IMR-90 (cell line): ENCODE measurements around the gene TMEM62. TPM values are rescaled to one million over a fixed set of nuclear protein-coding genes. Genes with fewer than 3 reads are reported as not detected.

Source experiments
- ATAC-seq: fragments of 200-7000 bp; cut with Tn5 transposase; 2 replicates; pipeline ENCODE4 v1.9.1; 2020; ENCODE audit warnings: low read depth, mild to moderate bottlenecking, moderate library complexity
- BruUV-seq: library from RNA; stranded (reverse); fragments of 400-500 nt; replicated peaks from 2 replicates; lab custom pipeline; 2021; lab: Mats Ljungman, UMichigan
- CTCF ChIA-PET: fragments of 300-600 bp; formaldehyde crosslinking; extraction: SDS; loops from one replicate; lab custom pipeline; 2021; ENCODE audit warnings: antibody characterized with exemption; lab: Yijun Ruan, JAX
- POLR2A ChIA-PET: fragments of 300-600 bp; sonication (Branson Sonifier 250); formaldehyde crosslinking; loops from one replicate; lab custom pipeline; 2022; ENCODE audit warnings: antibody characterized with exemption; ENCODE audit not compliant: unreplicated experiment; lab: Charles Lee
- DNase-seq: peaks from one replicate; pipeline ENCODE4 v3.0.0; 2013
- H2AFZ ChIP-seq: replicated peaks from 2 replicates; pipeline ENCODE3; 2013; ENCODE audit warnings: low read length, mild to moderate bottlenecking; ENCODE audit not compliant: poor library complexity
- H2AK5ac ChIP-seq: 2 replicates; pipeline ENCODE4 v1.6.1; 2013; ENCODE audit warnings: low read depth, low read length, inconsistent platforms
- H2AK9ac ChIP-seq: replicated peaks from 2 replicates; pipeline ENCODE3; 2013; ENCODE audit warnings: mild to moderate bottlenecking, low read depth, low read length, moderate library complexity; ENCODE audit not compliant: poor library complexity
- H2BK120ac ChIP-seq: 2 replicates; pipeline ENCODE4 v1.6.1; 2013; ENCODE audit warnings: low read depth, low read length, inconsistent platforms
- H2BK15ac ChIP-seq: 3 replicates; pipeline ENCODE4 v1.6.1; 2013; ENCODE audit warnings: low read depth, low read length, inconsistent platforms
- H2BK20ac ChIP-seq: 2 replicates; pipeline ENCODE4 v1.6.1; 2013; ENCODE audit warnings: low read depth, mild to moderate bottlenecking, inconsistent platforms, low read length, moderate library complexity
- H2BK5ac ChIP-seq: 2 replicates; pipeline ENCODE4 v1.6.1; 2013; ENCODE audit warnings: mild to moderate bottlenecking, low read depth, low read length, inconsistent platforms; ENCODE audit not compliant: poor library complexity, severe bottlenecking
- H3K14ac ChIP-seq: replicated peaks from 2 replicates; pipeline ENCODE4 v1.6.1; 2013; ENCODE audit warnings: low read depth, low read length, inconsistent platforms
- H3K18ac ChIP-seq: 2 replicates; pipeline ENCODE4 v1.6.1; 2013; ENCODE audit warnings: low read depth, low read length, control low read depth
- H3K23ac ChIP-seq: 2 replicates; pipeline ENCODE4 v1.6.1; 2013; ENCODE audit warnings: low read depth, low read length, inconsistent platforms
- H3K27ac ChIP-seq: 2 replicates; pipeline ENCODE4 v1.5.1; 2013; ENCODE audit warnings: mild to moderate bottlenecking, control low read depth, low read length; ENCODE audit not compliant: insufficient read depth
- H3K27me3 ChIP-seq: 2 replicates; pipeline ENCODE4 v1.6.1; 2013; ENCODE audit warnings: low read length; ENCODE audit not compliant: control insufficient read depth, insufficient read depth
- H3K36me3 ChIP-seq: 2 replicates; pipeline ENCODE4 v1.6.1; 2013; ENCODE audit warnings: low read length, mixed read lengths; ENCODE audit not compliant: control insufficient read depth, insufficient read depth
- H3K4ac ChIP-seq: 2 replicates; pipeline ENCODE4 v1.6.1; 2013; ENCODE audit warnings: low read depth, low read length, inconsistent platforms
- H3K4me1 ChIP-seq: 2 replicates; pipeline ENCODE4 v1.6.1; 2013; ENCODE audit warnings: low read length, mixed read lengths; ENCODE audit not compliant: control insufficient read depth, insufficient read depth
- H3K4me2 ChIP-seq: 2 replicates; pipeline ENCODE4 v1.6.1; 2013; ENCODE audit warnings: low read depth, mild to moderate bottlenecking, control low read depth, low read length, moderate library complexity
- H3K4me3 ChIP-seq: 2 replicates; pipeline ENCODE4 v1.5.1; 2013; ENCODE audit warnings: low read depth, mild to moderate bottlenecking, control low read depth, low read length, moderate library complexity; ENCODE audit not compliant: insufficient read depth
- H3K56ac ChIP-seq: 2 replicates; pipeline ENCODE4 v1.6.1; 2013; ENCODE audit warnings: low read length, inconsistent platforms; ENCODE audit not compliant: insufficient read depth; ENCODE audit errors: extremely low read depth
- H3K79me1 ChIP-seq, 2 experiments: 2 replicates each; pipeline ENCODE4 v1.6.1; 2013; ENCODE audit warnings: low read length in 2 of 2, inconsistent platforms in 1 of 2, low read depth in 1 of 2
- H3K9ac ChIP-seq: 2 replicates; pipeline ENCODE4 v1.6.1; 2013; ENCODE audit warnings: low read depth, low read length, control low read depth
- H3K9me1 ChIP-seq: 2 replicates; pipeline ENCODE4 v1.6.1; 2013; ENCODE audit warnings: low read length, inconsistent platforms; ENCODE audit not compliant: insufficient read depth
- H3K9me3 ChIP-seq: 2 replicates; pipeline ENCODE4 v1.6.1; 2013; ENCODE audit warnings: low read length; ENCODE audit not compliant: control insufficient read depth, insufficient read depth
- H4K20me1 ChIP-seq: 2 replicates; pipeline ENCODE4 v1.6.1; 2013; ENCODE audit warnings: low read length, inconsistent platforms; ENCODE audit not compliant: insufficient read depth
- H4K5ac ChIP-seq: 2 replicates; pipeline ENCODE4 v1.6.1; 2013; ENCODE audit warnings: mild to moderate bottlenecking, low read depth, low read length, control low read depth
- H4K8ac ChIP-seq, 2 experiments: 2 replicates each; pipeline ENCODE4 v1.6.1; 2013; ENCODE audit warnings: low read depth in 2 of 2, low read length in 2 of 2, control low read depth in 1 of 2, inconsistent platforms in 1 of 2
- H4K91ac ChIP-seq: 2 replicates; pipeline ENCODE4 v1.6.1; 2013; ENCODE audit warnings: low read depth, low read length, inconsistent platforms; ENCODE audit not compliant: insufficient read depth
- BHLHE40 ChIP-seq: fragments of 150-350 bp; IDR thresholded peaks from 2 replicates; pipeline ENCODE4 v1.6.1; 2016; ENCODE audit warnings: mild to moderate bottlenecking, low read depth, low read length
- CHD1 ChIP-seq: IDR thresholded peaks from 2 replicates; pipeline ENCODE4 v1.6.1; 2012; ENCODE audit warnings: low read depth, low read length, improper control_type of control experiment
- MAZ ChIP-seq: IDR thresholded peaks from 2 replicates; pipeline ENCODE4 v1.6.1; 2012; ENCODE audit warnings: low read depth, mild to moderate bottlenecking, low read length, improper control_type of control experiment, moderate library complexity, borderline replicate concordance
- NFE2L2 ChIP-seq: fragments of 150-350 bp; IDR thresholded peaks from 2 replicates; pipeline ENCODE4 v1.6.1; 2016; ENCODE audit warnings: low read depth, mild to moderate bottlenecking, low read length
- RAD21 ChIP-seq: IDR thresholded peaks from 2 replicates; pipeline ENCODE4 v1.6.1; 2012; ENCODE audit warnings: low read length, improper control_type of control experiment
- RCOR1 ChIP-seq: IDR thresholded peaks from 2 replicates; pipeline ENCODE4 v1.6.1; 2012; ENCODE audit warnings: mild to moderate bottlenecking, low read length, improper control_type of control experiment; ENCODE audit not compliant: insufficient replicate concordance
- RFX5 ChIP-seq: IDR thresholded peaks from 2 replicates; pipeline ENCODE4 v1.8.0; 2012; ENCODE audit warnings: low read depth, mild to moderate bottlenecking, low read length, moderate library complexity
- SMC3 ChIP-seq: fragments of 150-350 bp; IDR thresholded peaks from 2 replicates; pipeline ENCODE4 v1.6.1; 2016; ENCODE audit warnings: low read depth, mild to moderate bottlenecking, antibody characterized with exemption, low read length, moderate library complexity
- USF2 ChIP-seq: fragments of 150-350 bp; IDR thresholded peaks from 2 replicates; pipeline ENCODE4 v1.6.1; 2017; ENCODE audit warnings: mild to moderate bottlenecking, antibody characterized with exemption, low read length, low read depth
- WGBS, 2 experiments: methylation state at CpG; one replicate each; pipeline versions ENCODE4 v1.1.5 to v1.1.7; 2013; ENCODE audit warnings: missing lambda C conversion rate in 2 of 2; ENCODE audit not compliant: insufficient read length in 1 of 2; ENCODE audit errors: extremely low coverage in 2 of 2; 5-methylcytosine and 5-hydroxymethylcytosine counted together
- dilution Hi-C: fragments of 300-500 bp; cut with HindIII; formaldehyde crosslinking; loops from one replicate; pipeline ENCODE4 v1.14.3; 2018; ENCODE audit warnings: low sequenced_read_pairs; ENCODE audit not compliant: unreplicated experiment
- in situ Hi-C: fragments of 300-500 bp; cut with MboI; formaldehyde crosslinking; loops from 3 replicates; pipeline ENCODE4 v1.14.3; 2019; ENCODE audit warnings: low sequenced_read_pairs, inconsistent platforms, mixed read lengths
- intact Hi-C: fragments of 100-400 bp; cut with micrococcal nuclease; formaldehyde crosslinking; loops from 2 replicates; pipeline ENCODE4 v1.10.0; 2022
- polyA plus RNA-seq, 3 experiments: library from polyadenylated mRNA; depleted of rRNA; stranded (reverse); fragments of >200 nt; gene quantifications; 2 replicates each; pipeline ENCODE4 v1.2.3, GENCODE V29; 2012; ENCODE audit warnings: low replicate concordance in 1 of 3
- total RNA-seq: library from RNA; depleted of rRNA; stranded (reverse); fragments of >200 nt; gene quantifications from 2 replicates; pipeline ENCODE4 v1.2.3, GENCODE V29; 2012

The TMEM62 gene
- total and polyA plus RNA-seq, 2 of the 4 experiments (the other 2 are of a cell fraction) = 3.7 to 5.6 TPM

GRCh38 chr15:43135351-43135750 lies 2.0 kb downstream of the TMEM62 start:
- CTCF ChIA-PET = no interaction called here
- H3K4me2 ChIP-seq = no peak overlapping the region
- dilution Hi-C loops = no loop called here

More at GRCh38 chr15:43135351-43135750, 2.0 kb downstream of the TMEM62 start:
- H3K9me3 ChIP-seq = no peaks in the 10 kb centered on the region
- no peak overlapping the region for H3K9ac ChIP-seq
- H2AFZ ChIP-seq = no peak overlapping the region
- peaks cover 11% of the 10 kb centered on the region for H3K36me3 ChIP-seq
- H2BK15ac ChIP-seq = no peak overlapping the region
- WGBS, 2 experiments = no CpG with 5 or more reads among the region's 3 CpGs
- no peak overlapping the region for H2BK120ac ChIP-seq
- ATAC-seq (no peak), DNase-seq (no peak)
- H3K18ac ChIP-seq = no peak overlapping the region
- H3K4me1 ChIP-seq = peaks cover 8% of the 10 kb centered on the region
- H4K8ac ChIP-seq = no peak overlapping the region
- no peak overlapping the region for H4K5ac ChIP-seq
- no peak overlapping the region for H2AK5ac ChIP-seq
- no peak overlapping the region for H3K56ac ChIP-seq
- no peak overlapping the region for H2BK5ac ChIP-seq
- POLR2A ChIA-PET = no interaction called here
- H3K4ac ChIP-seq = no peak overlapping the region
- no peak overlapping the region for H3K27ac ChIP-seq
- H3K4me3 ChIP-seq = no peak overlapping the region
- peaks cover 2% of the 10 kb centered on the region; the same call in 1 of the 2 replicates for H3K9me1 ChIP-seq
- peaks cover 12 to 23% of the 10 kb centered on the region in 2 experiments for H3K79me1 ChIP-seq
- in situ Hi-C loops (no loop called here), intact Hi-C loops (no loop called here)
- H2AK9ac ChIP-seq = no peak overlapping the region
- no TSS peak for BruUV-seq
- H4K91ac ChIP-seq = no peak overlapping the region
- TF ChIP-seq RCOR1 = no peak
- no peak for TF ChIP-seq USF2
- no peak for TF ChIP-seq SMC3
- no peak for TF ChIP-seq RAD21
- TF ChIP-seq MAZ = no peak
- no peak for TF ChIP-seq RFX5
- no peak for TF ChIP-seq NFE2L2
- TF ChIP-seq BHLHE40 = no peak
- no peak for TF ChIP-seq CHD1
- no peak overlapping the region for H3K14ac ChIP-seq
- H4K20me1 ChIP-seq = no peaks in the 10 kb centered on the region
- no peak overlapping the region for H2BK20ac ChIP-seq
- H3K23ac ChIP-seq = no peak overlapping the region
- H3K27me3 ChIP-seq = no peaks in the 10 kb centered on the region
